GM23248 (cell line): Measurements from ENCODE around the gene PTPRN2.

Source experiments
- EZH2 ChIP-seq: fragments of 200-600 bp; sonication (generic); IDR thresholded peaks from 2 replicates; pipeline ENCODE4 v1.6.1; 2018; ENCODE audit warnings: antibody characterized with exemption, mild to moderate bottlenecking; ENCODE audit not compliant: insufficient read depth, poor library complexity, severe bottlenecking
- EZH2phosphoT487 ChIP-seq: fragments of 200-600 bp; sonication (generic); IDR thresholded peaks from 2 replicates; pipeline ENCODE4 v1.6.1; 2018; ENCODE audit warnings: antibody characterized with exemption, moderate library complexity, mild to moderate bottlenecking, low read depth; ENCODE audit not compliant: insufficient read depth

DNA sequence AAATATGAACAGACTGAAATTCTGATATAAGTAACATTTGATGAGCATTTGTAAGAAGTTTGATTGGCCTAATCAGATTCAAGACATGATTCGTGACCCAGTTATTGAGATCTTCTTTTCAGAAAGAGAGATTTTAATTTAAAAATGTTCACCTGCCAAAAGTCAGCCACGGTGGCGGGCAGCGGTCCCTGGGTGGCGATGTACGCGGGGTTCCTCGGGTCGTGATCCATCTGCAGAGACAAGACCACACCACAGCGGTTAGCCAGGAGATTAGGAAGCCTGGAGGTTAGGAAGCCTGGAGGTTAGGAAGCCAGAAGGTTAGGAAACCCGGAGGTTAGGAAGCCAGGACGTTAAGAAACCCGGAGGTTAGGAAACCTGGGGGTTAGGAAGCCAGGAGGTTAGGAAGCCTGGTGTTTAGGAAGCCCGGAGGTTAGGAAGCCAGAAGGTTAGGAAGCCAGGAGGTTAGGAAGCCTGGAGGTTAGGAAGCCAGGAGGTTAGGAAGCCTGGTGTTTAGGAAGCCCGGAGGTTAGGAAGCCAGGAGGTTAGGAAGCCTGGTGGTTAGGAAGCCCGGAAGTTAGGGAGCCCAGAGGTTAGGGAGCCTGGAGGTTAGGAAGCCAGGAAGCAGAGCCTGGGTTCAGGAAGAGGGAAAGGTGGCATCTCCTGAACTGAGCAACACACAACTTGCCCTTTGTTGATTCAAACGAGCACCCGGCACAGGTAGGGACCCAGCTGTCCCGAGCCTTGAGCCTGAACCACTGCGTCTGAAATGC lies 992.4 kb downstream of the PTPRN2 start:
- TF ChIP-seq EZH2 (no peak), EZH2phosphoT487 (no peak)
